Mesothelial cell of epicardium (in vitro differentiated cells): Measurements from ENCODE around the gene CDC42EP2. TPM values are rescaled to one million over a fixed set of nuclear protein-coding genes. Genes with fewer than 3 reads are reported as not detected.

Experiments used
- DNase-seq, 2 experiments: peaks; one replicate each; pipeline ENCODE4 v3.0.0; 2021; ENCODE audit warnings: low spot score in 2 of 2; ENCODE audit not compliant: unreplicated experiment in 2 of 2
- H3K27ac Mint-ChIP-seq: 2 replicates; pipeline ENCODE4 v1.8.0; 2021; ENCODE audit warnings: mixed read lengths
- H3K27me3 Mint-ChIP-seq: 2 replicates; pipeline ENCODE4 v1.8.0; 2021; ENCODE audit warnings: low read depth, mixed read lengths
- H3K36me3 Mint-ChIP-seq: 2 replicates; pipeline ENCODE4 v1.8.0; 2021; ENCODE audit warnings: mixed read lengths
- H3K4me1 Mint-ChIP-seq: 2 replicates; pipeline ENCODE4 v1.8.0; 2021; ENCODE audit warnings: mixed read lengths
- H3K4me3 Mint-ChIP-seq: 2 replicates; pipeline ENCODE4 v1.8.0; 2021; ENCODE audit warnings: mild to moderate bottlenecking, moderate library complexity, mixed read lengths
- H3K9me3 Mint-ChIP-seq: 2 replicates; pipeline ENCODE4 v1.8.0; 2021; ENCODE audit warnings: mixed read lengths
- total RNA-seq: library from RNA; stranded (reverse); gene quantifications from 3 replicates; pipeline ENCODE4 v1.2.1, GENCODE V29; 2021
- TF ChIP-seq, protein P1 (sequence below): fragments of 200-600 bp; sonication (generic); IDR thresholded peaks from one replicate; pipeline ENCODE4 v1.5.0; 2021; ENCODE audit warnings: antibody characterized with exemption; ENCODE audit not compliant: unreplicated experiment

CDC42EP2 gene
- total RNA-seq, 1 donor from 2014 or later = 12.3 TPM

GRCh38 chr11:65334696-65335295, 20.1 kb downstream of the CDC42EP2 start:
- Mint-ChIP-seq H3K27ac (peak overlapping the region; percentile 75), H3K9me3 (no peaks in the 10 kb centered on the region), H3K4me1 (peaks cover 20% of the 10 kb centered on the region), H3K27me3 (no peaks in the 10 kb centered on the region), H3K4me3 (peak overlapping the region; percentile 84), H3K36me3 (no peaks in the 10 kb centered on the region)
- TF ChIP-seq, protein P1, sequence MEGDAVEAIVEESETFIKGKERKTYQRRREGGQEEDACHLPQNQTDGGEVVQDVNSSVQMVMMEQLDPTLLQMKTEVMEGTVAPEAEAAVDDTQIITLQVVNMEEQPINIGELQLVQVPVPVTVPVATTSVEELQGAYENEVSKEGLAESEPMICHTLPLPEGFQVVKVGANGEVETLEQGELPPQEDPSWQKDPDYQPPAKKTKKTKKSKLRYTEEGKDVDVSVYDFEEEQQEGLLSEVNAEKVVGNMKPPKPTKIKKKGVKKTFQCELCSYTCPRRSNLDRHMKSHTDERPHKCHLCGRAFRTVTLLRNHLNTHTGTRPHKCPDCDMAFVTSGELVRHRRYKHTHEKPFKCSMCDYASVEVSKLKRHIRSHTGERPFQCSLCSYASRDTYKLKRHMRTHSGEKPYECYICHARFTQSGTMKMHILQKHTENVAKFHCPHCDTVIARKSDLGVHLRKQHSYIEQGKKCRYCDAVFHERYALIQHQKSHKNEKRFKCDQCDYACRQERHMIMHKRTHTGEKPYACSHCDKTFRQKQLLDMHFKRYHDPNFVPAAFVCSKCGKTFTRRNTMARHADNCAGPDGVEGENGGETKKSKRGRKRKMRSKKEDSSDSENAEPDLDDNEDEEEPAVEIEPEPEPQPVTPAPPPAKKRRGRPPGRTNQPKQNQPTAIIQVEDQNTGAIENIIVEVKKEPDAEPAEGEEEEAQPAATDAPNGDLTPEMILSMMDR = no peak
- DNase-seq = no peak

DNA sequence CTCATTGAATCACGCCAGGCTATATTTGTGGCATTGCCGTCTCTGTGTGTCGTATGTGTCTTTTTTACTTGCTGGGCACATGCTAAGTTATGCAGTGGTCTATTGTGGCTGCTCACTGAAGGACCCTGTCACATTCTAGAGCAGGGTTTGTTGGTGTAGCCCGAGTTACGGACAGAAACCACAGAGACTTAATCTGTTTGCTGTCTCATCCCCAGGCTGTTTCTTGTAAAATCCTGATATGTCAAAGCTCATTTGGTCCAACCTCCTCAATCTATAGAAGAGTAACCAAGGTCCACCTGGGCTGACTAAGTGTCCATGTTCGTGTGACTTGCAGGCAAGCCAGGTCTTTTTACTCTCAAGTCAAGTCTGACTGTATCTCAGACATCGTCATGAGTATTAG, 24.0 kb downstream of the CDC42EP2 start:
- Mint-ChIP-seq H3K4me1 (peaks cover 17% of the 10 kb centered on the region), H3K4me3 (no peak overlapping the region), H3K27ac (no peak overlapping the region), H3K27me3 (no peaks in the 10 kb centered on the region), H3K9me3 (no peaks in the 10 kb centered on the region), H3K36me3 (peaks cover 12% of the 10 kb centered on the region)
- no peak for DNase-seq
- TF ChIP-seq, protein P1 = no peak

DNA sequence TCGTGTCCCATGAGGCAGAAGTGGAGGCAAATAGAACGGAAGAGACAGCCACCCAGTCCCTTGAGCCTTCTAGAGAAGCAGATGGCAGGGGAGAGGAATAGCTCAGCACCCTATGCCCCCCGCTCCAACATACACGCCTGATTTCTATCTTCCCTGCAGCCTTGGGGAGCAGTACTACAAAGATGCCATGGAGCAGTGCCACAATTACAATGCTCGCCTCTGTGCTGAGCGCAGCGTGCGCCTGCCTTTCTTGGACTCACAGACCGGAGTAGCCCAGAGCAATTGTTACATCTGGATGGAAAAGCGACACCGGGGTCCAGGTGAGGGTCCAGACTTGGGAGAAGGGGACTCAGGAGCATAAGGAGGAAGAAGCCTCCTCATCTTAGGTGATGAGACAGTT, 25.6 kb downstream of the CDC42EP2 start:
- Mint-ChIP-seq H3K9me3 (no peaks in the 10 kb centered on the region), H3K27me3 (no peaks in the 10 kb centered on the region), H3K27ac (no peak overlapping the region), H3K4me1 (peaks cover 6% of the 10 kb centered on the region), H3K36me3 (peaks cover 20% of the 10 kb centered on the region), H3K4me3 (no peak overlapping the region)
- TF ChIP-seq, protein P1 = no peak
- DNase-seq = no peak

- Mint-ChIP-seq H3K27me3 (no peaks in the 10 kb centered on the region), H3K27ac (no peak overlapping the region), H3K4me1 (no peaks in the 10 kb centered on the region), H3K9me3 (no peaks in the 10 kb centered on the region), H3K36me3 (peaks cover 30% of the 10 kb centered on the region), H3K4me3 (no peak overlapping the region)
- TF ChIP-seq, protein P1 = no peak
- no peak for DNase-seq
These were observed 27.2 kb downstream of the CDC42EP2 start for GRCh38 chr11:65341856-65342255.

DNA sequence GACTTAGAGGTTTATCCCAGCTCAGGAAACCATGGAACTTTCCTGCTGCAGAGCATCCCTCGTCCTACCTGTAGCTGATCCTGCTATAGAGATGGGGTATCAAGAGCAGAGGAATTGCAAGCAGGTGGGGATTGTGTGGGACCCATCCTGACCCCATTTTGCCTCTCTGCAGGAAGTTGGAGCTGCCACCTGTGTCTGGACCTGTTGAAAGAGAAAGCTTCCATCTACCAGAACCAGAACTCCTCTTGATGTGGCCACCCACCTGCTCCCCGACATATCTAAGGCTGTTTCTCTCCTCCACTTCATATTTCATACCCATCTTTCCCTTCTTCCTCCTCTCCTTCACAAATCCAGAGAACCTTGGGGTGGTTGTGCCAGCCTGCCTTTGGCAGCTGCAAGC, 36.8 kb downstream of the CDC42EP2 start:
- Mint-ChIP-seq H3K36me3 (peaks cover 21% of the 10 kb centered on the region), H3K4me1 (peaks cover 17% of the 10 kb centered on the region), H3K4me3 (no peak overlapping the region), H3K27ac (no peak overlapping the region), H3K27me3 (peaks cover 10% of the 10 kb centered on the region), H3K9me3 (no peaks in the 10 kb centered on the region)
- TF ChIP-seq, protein P1 = no peak
- DNase-seq = no peak

- TF ChIP-seq, protein P1 = no peak
- Mint-ChIP-seq H3K4me3 (no peak overlapping the region), H3K36me3 (peaks cover 18% of the 10 kb centered on the region), H3K27ac (peak overlapping the region; percentile 80), H3K27me3 (peaks cover 21% of the 10 kb centered on the region), H3K4me1 (peaks cover 17% of the 10 kb centered on the region), H3K9me3 (no peaks in the 10 kb centered on the region)
- DNase-seq = no peak
These were observed 38.1 kb downstream of the CDC42EP2 start for GRCh38 chr11:65352783-65353182.
